Measurements from ENCODE around the gene ESYT2.
"Not testable (repeated sequence)": the region's sequence is repeated elsewhere in the genome, so short reads cannot be mapped to it uniquely, and the experiment has no call there.

Gene ESYT2

GRCh38 chr7:158722574-158723237 is 106.6 kb downstream of the ESYT2 start:
- DNase-seq, result no peak

- DNase-seq, result no peak
These were observed 109.2 kb downstream of the ESYT2 start for GRCh38 chr7:158720112-158720511.

- no peak for DNase-seq
These were observed 112.5 kb downstream of the ESYT2 start for GRCh38 chr7:158716802-158717201.

GRCh38 chr7:158710651-158711102 is 118.6 kb downstream of the ESYT2 start:
- DNase-seq, result no peak

- no peak for DNase-seq
These were observed 121.7 kb downstream of the ESYT2 start for GRCh38 chr7:158707610-158708009.

GRCh38 chr7:158706710-158707590 is 122.4 kb downstream of the ESYT2 start:
- DNase-seq, result no peak

GRCh38 chr7:158706273-158706704 is 123.0 kb downstream of the ESYT2 start:
- DNase-seq, result no peak

- no peak for DNase-seq
These were observed 124.0 kb downstream of the ESYT2 start for GRCh38 chr7:158705234-158705850.

GRCh38 chr7:158704524-158705233 is 124.6 kb downstream of the ESYT2 start, which contains the start of gene NCAPG2:
NCAPG2 (minus strand) TSS chr7:158704804; CDS start chr7:158701899, 2,905 bp downstream.
- DNase-seq, result peak; percentile 96

GRCh38 chr7:158703679-158704523 is 125.4 kb downstream of the ESYT2 start:
- not testable (repeated sequence) for DNase-seq

GRCh38 chr7:158702944-158703343 is 126.4 kb downstream of the ESYT2 start:
- DNase-seq, result no peak

- DNase-seq, result no peak
These were observed 127.1 kb downstream of the ESYT2 start for GRCh38 chr7:158702196-158702595.

GRCh38 chr7:158700008-158700407 is 129.3 kb downstream of the ESYT2 start:
- DNase-seq, result no peak

GRCh38 chr7:158699341-158699740 is 130.0 kb downstream of the ESYT2 start:
- no peak for DNase-seq

GRCh38 chr7:158698657-158699195 is 130.6 kb downstream of the ESYT2 start:
- no peak for DNase-seq

- DNase-seq, result not testable (repeated sequence)
These were observed 131.7 kb downstream of the ESYT2 start for GRCh38 chr7:158697597-158697996.

GRCh38 chr7:158695726-158696452 is 133.4 kb downstream of the ESYT2 start:
- peak; percentile 39 for DNase-seq

- DNase-seq, result no peak
These were observed 134.3 kb downstream of the ESYT2 start for GRCh38 chr7:158695056-158695455.

GRCh38 chr7:158694650-158695049 is 134.7 kb downstream of the ESYT2 start:
- no peak for DNase-seq

- no peak for DNase-seq
These were observed 139.8 kb downstream of the ESYT2 start for GRCh38 chr7:158689488-158689887.

GRCh38 chr7:158687406-158687805 is 141.9 kb downstream of the ESYT2 start:
- no peak for DNase-seq
